HG03469 (cell line): ENCODE data around the gene NFIB.

ENCODE experiments used
- ATAC-seq: cut with Tn5 transposase; IDR thresholded peaks from one replicate; pipeline ENCODE4 v1.9.1; 2021; ENCODE audit warnings: mild to moderate bottlenecking, moderate library complexity, moderate number of reproducible peaks; ENCODE audit not compliant: unreplicated experiment

Gene NFIB

DNA sequence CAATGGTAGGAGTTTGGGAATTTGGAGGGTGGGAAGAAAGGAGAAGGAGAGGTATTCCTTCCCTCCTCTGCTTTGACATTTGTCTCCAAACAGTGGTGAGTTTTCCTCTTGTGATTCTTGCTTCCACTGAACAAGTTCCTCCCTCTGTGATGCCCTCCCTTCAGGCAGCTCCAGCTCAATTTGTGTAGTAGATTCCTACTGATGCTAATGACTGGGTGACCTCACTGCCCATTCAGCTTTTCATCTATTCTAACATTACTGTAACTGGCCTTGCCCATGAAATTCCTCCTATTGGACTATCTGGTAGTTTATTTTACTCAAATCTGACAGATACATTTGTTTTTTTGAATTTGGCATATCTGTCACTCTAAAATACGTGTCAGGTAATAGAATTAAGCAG, 121.4 kb downstream of the NFIB start:
- ATAC-seq, result no peak

DNA sequence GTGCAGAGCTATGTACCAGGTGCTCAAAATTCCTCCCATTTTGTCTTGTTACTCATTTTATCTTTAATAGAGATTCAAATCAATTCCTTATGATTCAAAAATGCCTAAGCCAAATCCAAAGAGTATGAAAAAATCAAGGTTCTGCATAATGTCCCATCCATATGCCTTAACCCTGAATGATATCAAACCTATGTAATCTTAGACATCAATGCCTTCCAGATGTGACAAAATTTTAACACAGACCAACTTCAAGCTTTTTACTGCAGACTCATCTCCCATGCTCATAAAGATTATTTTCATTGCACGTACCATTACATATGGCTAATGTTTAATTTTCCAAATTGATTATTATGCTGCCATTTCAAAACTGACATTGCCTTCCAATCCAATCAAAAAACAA, 122.4 kb downstream of the NFIB start:
- ATAC-seq, result no peak

DNA sequence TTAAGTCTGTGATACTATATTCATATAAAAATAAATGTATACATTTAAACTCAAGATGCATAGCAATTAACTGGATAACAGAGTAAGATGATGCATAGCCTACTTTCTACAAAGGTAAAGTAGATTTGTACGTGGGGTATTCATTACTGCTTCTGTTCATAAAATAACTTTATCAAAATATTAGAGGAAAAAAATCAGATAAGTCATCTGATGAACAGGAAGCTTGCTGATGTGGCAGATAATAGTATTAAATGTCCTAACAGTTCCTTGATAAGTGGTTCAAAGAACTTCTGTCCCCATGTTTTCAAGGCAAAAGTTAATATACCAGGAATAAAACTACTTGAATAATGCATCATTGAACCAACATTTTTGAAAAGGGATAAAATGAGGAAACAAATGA, 123.7 kb downstream of the NFIB start:
- ATAC-seq, result no peak

DNA sequence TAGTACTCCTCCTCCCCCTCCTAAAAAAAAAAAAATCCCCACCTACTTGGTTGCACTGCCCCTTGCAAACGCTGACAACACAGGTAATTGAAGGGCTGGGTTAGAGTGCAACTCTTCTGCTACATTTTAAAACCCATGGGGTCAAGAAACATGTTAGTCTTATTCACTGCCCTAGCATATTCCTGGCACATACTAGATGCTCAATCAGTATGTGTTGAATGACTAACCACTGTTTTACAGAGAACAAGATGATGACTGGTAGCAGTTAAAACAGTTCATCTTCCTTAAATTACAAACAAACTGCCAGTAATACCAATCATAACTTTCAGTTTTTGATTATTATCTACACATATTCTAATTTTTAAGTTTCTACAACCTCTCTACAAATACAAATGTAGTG, 124.4 kb downstream of the NFIB start:
- ATAC-seq, result no peak

DNA sequence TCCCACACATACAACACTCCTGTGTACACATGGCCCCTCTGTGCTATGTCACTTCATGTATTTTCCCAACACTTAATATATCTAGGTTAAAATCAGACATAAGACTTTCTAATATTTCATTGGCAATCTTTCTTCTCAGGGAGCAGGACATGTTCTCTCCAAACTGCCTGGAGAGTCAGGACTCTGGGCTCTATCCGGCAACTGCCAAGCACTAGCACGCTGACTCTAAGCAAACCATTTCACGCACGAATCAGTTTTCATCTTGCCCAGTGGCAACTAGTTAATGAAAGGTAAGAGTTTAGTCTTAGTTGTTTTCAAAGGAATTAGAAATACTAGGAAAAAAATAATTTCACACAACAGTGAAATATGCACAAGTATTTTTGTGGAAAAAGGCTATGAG, 124.8 kb downstream of the NFIB start:
- ATAC-seq, result no peak

DNA sequence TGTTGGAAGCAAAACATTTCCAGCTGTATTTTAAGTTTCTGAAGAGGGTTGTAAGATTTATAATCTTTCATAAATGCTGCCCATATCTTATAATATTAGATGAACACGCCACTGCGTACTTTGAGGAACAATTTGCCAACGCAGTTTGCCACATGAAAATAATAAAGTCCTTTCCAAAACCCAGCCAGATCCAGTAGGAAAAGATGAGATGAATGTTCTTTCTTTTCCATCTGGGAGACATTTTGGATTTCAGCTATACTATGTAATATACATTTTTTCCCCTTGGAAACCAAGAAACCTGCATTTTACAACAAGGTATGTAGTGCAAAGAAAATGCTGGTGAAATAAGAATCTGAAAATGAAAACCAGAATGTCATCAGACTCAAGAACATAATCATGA, 125.4 kb downstream of the NFIB start:
- no peak for ATAC-seq

DNA sequence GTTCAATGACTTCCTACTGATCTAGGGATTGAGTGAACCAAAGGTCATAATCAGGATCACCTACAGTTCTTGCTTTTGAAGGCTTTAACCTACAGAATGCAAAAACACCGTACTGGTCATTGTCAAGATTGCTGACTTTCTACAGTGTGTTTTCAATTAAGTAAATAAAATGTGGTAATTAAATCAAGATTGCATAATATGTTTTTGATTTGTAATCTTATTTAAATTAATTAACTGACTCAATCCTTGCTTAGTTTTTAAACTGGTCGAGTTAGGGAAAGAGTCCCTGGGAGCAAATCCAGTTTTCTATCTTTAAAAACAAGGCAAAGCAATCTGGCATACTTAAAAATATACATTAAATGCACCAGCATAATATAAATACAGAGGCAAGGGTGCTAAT, 125.9 kb downstream of the NFIB start:
- no peak for ATAC-seq

DNA sequence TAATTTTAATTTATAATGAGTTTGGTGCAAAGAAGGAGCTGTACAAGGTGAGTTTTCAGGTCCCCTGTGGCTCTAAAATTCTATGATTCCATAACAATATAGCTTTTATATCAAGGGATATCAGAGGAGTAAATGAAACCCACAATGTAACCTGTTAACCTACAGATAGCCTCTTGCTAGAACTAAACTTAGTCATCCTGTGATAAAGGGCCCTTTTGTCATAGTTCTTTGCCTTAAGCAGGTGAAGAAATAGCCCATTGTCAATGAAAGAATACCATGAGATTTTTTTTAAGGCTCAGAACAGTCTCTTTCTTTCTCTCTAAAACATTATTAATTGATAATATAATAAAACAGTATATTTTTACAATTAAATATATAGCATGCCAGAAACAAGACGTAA, 127.8 kb downstream of the NFIB start:
- ATAC-seq, result no peak

DNA sequence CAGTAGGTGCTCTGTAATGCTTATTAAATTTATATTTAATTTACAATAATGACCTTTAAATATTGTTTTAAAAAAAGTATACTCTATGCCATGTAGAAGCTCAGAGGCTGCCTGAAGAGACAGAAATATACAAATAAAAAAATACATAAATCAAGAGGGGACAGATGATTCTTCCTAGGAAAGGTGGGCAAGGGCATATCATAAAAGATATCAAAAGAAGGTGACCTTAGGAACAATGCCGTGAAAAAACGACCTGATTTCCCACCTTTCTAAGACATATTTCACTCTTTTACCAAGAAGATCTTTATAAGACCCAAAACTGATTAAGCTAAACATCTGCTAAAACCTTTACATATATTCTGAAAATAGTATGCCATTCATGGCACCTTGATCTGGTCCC, 128.9 kb downstream of the NFIB start:
- no peak for ATAC-seq

DNA sequence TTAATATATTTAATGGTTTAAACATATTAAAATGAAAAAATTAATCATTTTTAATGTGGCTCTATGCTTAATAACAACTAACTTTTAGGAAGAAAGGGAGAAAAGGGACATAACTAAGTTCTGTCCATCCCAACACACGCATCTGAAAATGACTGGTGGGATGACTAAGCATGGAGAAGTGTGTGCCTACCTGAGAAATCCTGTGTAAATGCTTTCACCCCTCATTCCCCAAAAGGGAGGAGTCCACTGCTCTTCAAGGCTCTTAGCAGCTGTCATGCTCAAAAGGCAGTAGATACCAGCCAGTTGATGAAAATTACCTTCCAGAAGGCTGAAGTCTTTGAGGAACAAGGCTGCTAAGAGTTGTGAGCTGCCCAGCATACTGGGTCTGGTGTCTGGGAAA, 130.9 kb downstream of the NFIB start:
- ATAC-seq, result no peak

DNA sequence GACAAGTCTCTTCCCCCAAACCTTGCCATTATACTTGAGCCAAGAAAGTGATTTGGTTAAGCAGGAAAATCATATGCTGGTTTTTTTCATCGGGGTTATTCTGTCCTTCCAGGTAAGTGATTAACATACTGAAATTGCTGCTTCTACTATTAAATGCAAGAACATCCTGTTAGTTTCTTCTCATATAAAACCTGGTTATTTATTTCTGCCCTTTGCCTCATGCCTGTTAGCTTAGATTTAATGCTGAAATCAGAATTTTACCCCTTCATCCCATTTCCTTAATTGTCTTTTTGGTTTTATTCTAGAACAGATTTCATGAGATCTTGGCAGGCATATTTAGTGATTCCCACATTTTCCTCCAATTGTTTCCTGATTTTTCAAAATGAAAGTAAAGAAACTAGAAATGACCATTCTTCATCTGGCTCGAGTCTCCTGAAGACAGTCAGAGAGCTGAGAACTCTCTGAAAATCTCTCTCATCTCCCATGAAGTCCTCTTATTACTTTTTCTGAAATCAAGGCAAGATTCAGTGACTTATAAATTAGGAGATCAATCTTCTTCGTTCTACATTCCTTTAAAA, 132.9 kb downstream of the NFIB start:
- ATAC-seq, result no peak

DNA sequence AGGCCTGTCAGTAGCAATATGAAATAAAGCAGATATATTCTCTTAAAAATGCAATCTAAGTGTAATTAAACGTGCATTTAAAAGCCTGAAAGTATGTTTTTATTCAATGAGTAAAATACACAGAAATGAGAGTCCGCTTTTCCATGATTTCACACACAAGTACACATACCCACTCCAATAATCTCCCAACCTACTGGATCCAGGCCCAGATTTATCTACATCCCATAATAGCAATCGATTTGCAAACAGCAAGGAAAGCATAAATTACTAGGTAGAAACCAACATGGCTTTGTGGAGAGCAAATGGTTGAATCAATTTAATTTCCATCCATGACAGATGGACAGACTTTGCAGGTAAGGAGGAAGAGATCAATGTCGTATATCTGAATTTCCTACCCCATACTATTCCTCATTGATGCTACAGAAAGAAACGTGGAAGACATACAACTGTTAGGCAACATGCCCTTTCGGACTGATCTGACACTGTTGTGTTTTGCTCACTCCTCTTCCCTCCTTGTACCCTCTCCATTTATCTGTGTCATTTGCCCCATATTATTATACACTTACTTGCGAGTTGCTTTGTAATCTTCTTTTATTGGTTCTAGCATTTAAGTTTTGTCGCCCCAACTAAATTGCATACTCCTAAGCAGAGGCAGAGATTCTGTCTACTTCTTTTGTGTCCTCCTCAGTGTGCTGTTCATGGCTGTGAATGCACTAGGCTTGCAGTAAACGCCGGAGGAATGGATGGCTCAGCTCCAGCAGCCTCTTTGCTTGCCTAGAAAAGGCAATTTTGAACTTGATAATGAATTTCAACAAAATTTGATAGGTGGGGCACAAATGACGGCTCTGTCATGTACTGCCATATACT, 133.6 kb downstream of the NFIB start:
- no peak for ATAC-seq

DNA sequence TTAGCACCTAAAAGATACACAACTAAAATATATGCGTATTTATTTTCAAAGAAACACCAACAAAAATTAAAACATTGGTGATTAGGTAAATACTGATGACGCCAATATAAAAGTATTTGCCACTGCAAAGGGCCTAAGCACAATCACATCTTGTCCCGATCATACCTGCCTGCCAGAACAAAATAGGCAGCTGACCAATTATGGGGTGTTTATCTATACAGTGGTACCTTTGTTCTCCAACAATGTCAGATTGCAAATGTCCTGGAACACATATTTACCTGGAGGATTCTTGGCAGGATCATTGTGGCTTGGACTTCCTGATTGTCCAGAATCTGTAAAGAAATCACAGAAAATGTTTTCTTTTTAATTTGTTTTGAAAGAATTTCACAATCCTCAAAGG, 134.5 kb downstream of the NFIB start:
- ATAC-seq, result no peak

DNA sequence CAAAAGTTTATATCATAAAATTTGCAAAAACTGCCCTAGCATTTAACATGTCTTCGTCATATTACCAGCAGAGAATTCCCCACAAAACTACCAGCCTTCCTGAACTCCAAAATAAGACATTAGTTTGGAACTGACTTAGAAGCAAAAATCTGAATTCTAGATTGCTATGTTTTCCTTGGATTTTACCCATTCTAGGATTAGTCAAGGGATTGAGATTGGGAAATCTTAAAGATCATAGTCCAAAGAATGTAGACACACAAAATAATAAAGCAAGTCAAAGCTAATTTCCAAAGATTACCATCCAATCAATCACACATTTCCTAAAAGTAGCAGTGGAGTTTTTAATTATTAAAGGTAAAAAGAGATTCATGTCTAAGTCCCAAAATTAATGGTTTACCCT, 138.2 kb downstream of the NFIB start:
- no peak for ATAC-seq

DNA sequence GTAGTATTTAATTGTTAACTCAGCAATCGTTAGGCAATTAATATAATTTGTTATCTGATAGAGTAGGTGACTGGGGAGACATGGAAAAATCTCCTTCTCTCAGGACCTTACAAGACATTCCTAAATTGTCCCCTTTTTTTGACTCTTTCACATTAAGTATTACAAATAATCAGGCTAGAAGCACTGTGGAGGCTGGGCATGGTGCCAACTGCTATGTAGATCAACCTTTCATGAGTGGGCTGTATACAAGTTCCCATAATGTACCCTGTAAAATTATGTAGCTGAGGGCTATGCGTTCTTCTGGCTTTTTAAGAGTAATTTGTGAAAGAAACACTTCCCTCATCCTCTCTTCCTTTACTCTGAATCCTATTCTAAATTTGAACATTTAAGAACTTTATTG, 140.2 kb downstream of the NFIB start:
- no peak for ATAC-seq

DNA sequence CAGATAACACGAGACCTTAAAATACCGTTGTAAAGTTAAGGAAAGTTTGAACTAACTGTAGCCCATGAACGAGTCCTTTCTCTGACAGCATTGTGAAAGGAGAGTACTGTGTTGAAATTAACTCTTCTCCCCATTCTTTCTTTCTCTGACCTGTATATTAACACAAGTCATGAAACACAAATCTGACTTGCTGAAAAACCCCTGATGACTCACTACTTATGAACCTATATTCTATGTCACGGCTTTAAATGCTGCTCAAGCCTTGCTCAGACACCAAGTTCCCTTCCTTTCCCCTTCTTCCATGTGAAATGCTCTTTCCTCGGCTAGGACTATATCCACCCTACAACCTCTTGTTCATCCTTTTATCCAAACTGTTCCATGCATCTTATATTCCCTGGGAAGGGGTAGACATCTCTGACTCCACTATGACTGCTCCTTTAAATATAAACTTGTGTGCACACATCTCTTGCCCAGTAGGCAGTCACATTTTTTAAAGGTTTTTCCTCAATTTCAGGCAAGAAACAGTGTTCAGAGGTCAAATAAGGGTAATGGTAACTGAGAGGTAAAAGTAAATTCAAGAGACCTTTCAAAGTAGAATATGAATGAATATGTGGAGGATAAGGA, 142.9 kb downstream of the NFIB start:
- ATAC-seq, result no peak

DNA sequence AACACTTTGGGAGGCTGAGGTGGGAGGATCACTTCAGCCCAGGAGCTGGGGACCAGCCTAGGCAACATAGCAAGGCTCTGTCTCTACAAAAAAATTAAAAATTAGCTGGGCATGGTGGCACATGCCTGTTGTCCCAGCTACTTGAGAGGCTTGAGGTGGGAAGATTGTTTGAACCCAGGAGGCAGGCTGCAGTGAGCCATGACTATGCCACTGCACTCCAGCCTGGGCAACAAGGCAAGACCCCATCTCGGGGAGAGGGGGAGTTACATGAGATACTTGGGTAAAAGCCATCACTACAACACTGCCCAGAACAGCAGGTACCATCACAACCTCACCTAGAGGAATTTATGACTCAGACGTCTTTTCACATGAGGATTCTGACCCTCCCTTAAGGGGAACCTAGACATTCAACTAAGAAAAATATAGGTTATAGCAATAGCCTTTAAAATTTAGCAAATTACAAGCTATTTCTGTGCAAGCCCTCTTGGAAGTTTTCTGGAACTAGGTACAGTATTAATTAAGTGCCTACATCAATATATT, 143.5 kb downstream of the NFIB start:
- no peak for ATAC-seq

DNA sequence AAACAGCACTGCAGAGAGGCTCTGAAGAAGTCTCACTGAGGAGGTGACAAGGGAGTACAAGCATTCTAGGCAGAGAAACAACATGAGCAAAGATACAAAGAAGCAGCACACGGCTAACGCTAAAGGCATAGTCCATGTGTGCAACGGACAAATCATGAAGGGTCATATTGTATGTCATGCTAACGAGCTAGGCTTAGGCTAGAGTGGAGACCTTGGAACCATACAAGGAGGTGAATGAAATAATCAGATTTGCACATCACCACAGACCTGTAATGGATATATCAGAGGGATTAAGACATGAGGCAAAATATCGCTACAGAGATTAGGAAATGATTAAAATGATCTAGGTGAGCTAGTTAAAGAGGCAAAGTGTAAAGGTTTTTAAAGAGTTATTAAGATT, 145.6 kb downstream of the NFIB start:
- no peak for ATAC-seq

DNA sequence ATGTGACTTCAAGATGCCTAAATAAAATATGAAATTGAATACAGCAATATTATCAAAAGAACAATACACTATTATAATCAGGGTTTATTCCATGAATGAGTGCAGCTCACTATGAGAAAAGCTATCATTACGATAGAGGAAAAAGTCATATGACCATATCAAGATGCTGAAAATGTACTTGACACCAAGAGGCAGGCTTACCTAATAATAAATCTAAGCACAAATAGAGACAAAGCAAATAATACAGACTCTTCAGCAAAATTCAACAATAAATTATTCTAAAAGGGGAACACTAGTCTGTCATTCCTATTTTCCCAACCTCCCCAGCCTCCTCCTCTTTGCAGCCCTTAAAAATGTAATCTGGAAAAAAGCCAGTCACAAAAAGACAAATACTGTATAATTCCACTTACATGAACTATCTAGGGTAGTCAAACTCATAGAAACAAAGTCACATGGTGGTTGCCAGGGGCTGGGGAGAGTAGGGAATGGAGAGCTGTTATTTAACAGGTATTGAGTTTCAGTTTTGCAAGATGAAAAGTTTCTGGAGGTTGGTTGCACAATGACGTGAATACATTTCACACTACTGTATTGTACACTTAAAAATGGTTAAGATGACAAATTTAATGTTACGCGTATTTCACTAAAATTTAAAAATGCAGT, 148.4 kb downstream of the NFIB start:
- no peak for ATAC-seq

DNA sequence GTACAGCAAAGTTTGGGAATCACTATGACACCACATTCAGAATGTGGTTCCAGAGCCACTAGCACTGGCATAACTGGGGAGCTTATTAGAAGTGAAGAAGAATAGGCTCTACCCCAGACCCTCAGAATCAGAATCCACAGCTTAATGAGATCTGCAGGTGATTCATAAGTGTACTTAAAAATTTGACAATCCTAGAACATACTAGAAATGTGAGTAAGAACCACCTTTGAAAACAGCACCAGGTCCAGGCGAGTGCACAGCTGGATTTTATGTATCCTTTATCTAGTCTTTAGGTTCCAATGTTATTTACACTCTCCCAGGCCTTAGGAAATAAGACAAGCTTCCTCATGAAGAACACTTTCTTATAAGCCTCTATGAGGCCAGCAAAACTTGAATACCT, 149.0 kb downstream of the NFIB start:
- ATAC-seq, result no peak

DNA sequence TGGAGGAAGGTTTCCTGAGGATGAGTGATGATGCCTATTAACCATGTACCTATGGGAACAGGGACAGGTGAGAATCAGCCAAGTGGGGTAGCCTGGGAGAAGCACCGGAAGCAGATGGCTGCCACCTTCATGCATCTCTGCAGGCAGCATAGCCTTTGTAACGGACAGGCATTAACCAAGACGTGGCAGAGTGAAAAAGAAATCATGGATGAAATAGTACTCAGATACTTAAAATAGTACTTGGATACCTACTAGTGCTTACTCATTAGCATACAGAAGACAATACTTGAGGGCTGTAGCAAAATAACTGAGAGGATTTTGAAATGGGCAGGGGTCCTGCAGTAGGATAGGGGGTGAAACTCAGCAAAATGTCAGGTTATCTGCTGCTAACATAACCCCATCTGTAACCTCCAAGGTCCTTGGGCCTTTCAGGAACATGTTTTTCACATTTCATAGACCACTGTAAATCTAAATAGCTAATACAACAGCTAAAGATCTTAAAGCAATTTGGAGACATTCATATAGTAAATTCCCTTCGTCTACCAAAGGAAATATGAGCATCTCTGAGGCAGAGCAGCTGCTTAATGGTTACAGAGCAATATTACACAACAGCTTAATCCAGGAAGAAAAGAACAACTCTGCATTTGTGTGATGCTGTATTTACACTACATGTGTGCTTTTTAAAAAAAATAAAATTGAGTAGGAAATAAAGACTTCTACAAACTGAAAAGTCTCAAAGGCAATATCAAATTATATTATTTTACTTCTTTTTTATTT, 154.3 kb downstream of the NFIB start:
- ATAC-seq, result no peak
